AG08396 (cell line): ENCODE data around the gene ANKS1B.
A peak's percentile ranks its signal among the peaks of the same experiment; 100 is the strongest.
"Not testable (repeated sequence)": the region's sequence is repeated elsewhere in the genome, so short reads cannot be mapped to it uniquely, and the experiment has no call there.

ENCODE experiments used
- DNase-seq: peaks from one replicate; pipeline ENCODE4 v3.0.0; 2012; ENCODE audit warnings: low spot score, mixed read lengths

Gene ANKS1B

GRCh38 chr12:98869886-98870503 lies 1114.7 kb downstream of the ANKS1B start:
- no peak for DNase-seq

- DNase-seq: no peak
Observed at GRCh38 chr12:98868538-98868937, 1116.2 kb downstream of the ANKS1B start.

- no peak for DNase-seq
Observed at GRCh38 chr12:98868076-98868475, 1116.7 kb downstream of the ANKS1B start.

- DNase-seq: no peak
Observed at GRCh38 chr12:98864363-98864762, 1120.4 kb downstream of the ANKS1B start.

GRCh38 chr12:98863167-98863566 lies 1121.6 kb downstream of the ANKS1B start:
- no peak for DNase-seq

- DNase-seq: no peak
Observed at GRCh38 chr12:98861251-98861650, 1123.5 kb downstream of the ANKS1B start.

GRCh38 chr12:98856897-98857540 lies 1127.7 kb downstream of the ANKS1B start:
- DNase-seq: no peak

- DNase-seq: no peak
Observed at GRCh38 chr12:98852181-98852580, 1132.6 kb downstream of the ANKS1B start.

GRCh38 chr12:98847242-98847641 lies 1137.5 kb downstream of the ANKS1B start:
- no peak for DNase-seq

- peak; percentile 11 for DNase-seq
Observed at GRCh38 chr12:98845957-98846356, 1138.8 kb downstream of the ANKS1B start.

GRCh38 chr12:98840325-98840724 lies 1144.4 kb downstream of the ANKS1B start:
- DNase-seq: no peak

- DNase-seq: peak; percentile 13
Observed at GRCh38 chr12:98838231-98838647, 1146.5 kb downstream of the ANKS1B start.

- not testable (repeated sequence) for DNase-seq
Observed at GRCh38 chr12:98837134-98837752, 1147.5 kb downstream of the ANKS1B start.

- DNase-seq: no peak
Observed at GRCh38 chr12:98830657-98831056, 1154.1 kb downstream of the ANKS1B start.

GRCh38 chr12:98828802-98829600 lies 1155.7 kb downstream of the ANKS1B start:
- no peak for DNase-seq

GRCh38 chr12:98823012-98823411 lies 1161.7 kb downstream of the ANKS1B start:
- DNase-seq: no peak

- no peak for DNase-seq
Observed at GRCh38 chr12:98821866-98822265, 1162.9 kb downstream of the ANKS1B start.

GRCh38 chr12:98821232-98821631 lies 1163.5 kb downstream of the ANKS1B start:
- DNase-seq: no peak

GRCh38 chr12:98819821-98820404 lies 1164.8 kb downstream of the ANKS1B start:
- no peak for DNase-seq

GRCh38 chr12:98819071-98819470 lies 1165.7 kb downstream of the ANKS1B start:
- no peak for DNase-seq

- no peak for DNase-seq
Observed at GRCh38 chr12:98818239-98818638, 1166.5 kb downstream of the ANKS1B start.

GRCh38 chr12:98817742-98818141 lies 1167.0 kb downstream of the ANKS1B start:
- DNase-seq: no peak
